CD8-positive, alpha-beta memory T cell (primary cell): ENCODE results near the gene PIK3CD. TPM values are rescaled to one million over a fixed set of nuclear protein-coding genes. Genes with fewer than 3 reads are reported as not detected.
A peak's percentile ranks its signal among the peaks of the same experiment; 100 is the strongest.
"Not testable (repeated sequence)": the region's sequence is repeated elsewhere in the genome, so short reads cannot be mapped to it uniquely, and the experiment has no call there.

Experiments used
- CTCF ChIA-PET: fragments of 350-600 bp; sonication (Branson Sonifier 250); formaldehyde crosslinking; loops from one replicate; lab custom pipeline; 2021; ENCODE audit warnings: antibody characterized with exemption; lab: Charles Lee
- POLR2A ChIA-PET: fragments of 350-600 bp; sonication (Branson Sonifier 250); formaldehyde crosslinking; loops from one replicate; lab custom pipeline; 2021; ENCODE audit warnings: antibody characterized with exemption; lab: Charles Lee
- DNase-seq, 5 donors: peaks; one replicate each; pipeline versions ENCODE4 v3.0.0 to v3.0.0-alpha.2; 2020 to 2022; ENCODE audit warnings: mixed read lengths in 1 of 5
- H3K27ac ChIP-seq: one replicate; pipeline ENCODE4 v1.7.0; 2013; ENCODE audit warnings: low read depth, mild to moderate bottlenecking, low read length, moderate library complexity
- H3K27me3 ChIP-seq: 2 replicates; pipeline ENCODE4 v1.7.0; 2013; ENCODE audit warnings: low read length, mild to moderate bottlenecking; ENCODE audit not compliant: insufficient read depth, poor library complexity, severe bottlenecking
- H3K36me3 ChIP-seq: 2 replicates; pipeline ENCODE4 v1.7.0; 2013; ENCODE audit warnings: mild to moderate bottlenecking, low read length, moderate library complexity; ENCODE audit not compliant: insufficient read depth
- H3K4me1 ChIP-seq: 2 replicates; pipeline ENCODE4 v1.7.0; 2013; ENCODE audit warnings: mild to moderate bottlenecking, low read length, moderate library complexity; ENCODE audit not compliant: insufficient read depth
- H3K4me3 ChIP-seq: 2 replicates; pipeline ENCODE4 v1.7.0; 2013; ENCODE audit warnings: mild to moderate bottlenecking, low read length
- H3K9me3 ChIP-seq: 2 replicates; pipeline ENCODE4 v1.7.0; 2013; ENCODE audit warnings: mild to moderate bottlenecking, low read length
- H3K27ac Mint-ChIP-seq, 8 donors: one replicate each; pipeline ENCODE4 v1.8.0; 2020 to 2021; ENCODE audit warnings: mixed read lengths in 8 of 8, mild to moderate bottlenecking in 6 of 8, inconsistent platforms in 3 of 8, moderate library complexity in 3 of 8
- H3K27me3 Mint-ChIP-seq, 2 donors: one replicate each; pipeline ENCODE4 v1.8.0; 2020 to 2021; ENCODE audit warnings: mixed read lengths in 2 of 2, mild to moderate bottlenecking in 1 of 2, moderate library complexity in 1 of 2
- H3K36me3 Mint-ChIP-seq, 3 donors: one replicate each; pipeline ENCODE4 v1.8.0; 2020 to 2021; ENCODE audit warnings: mixed read lengths in 3 of 3, inconsistent platforms in 1 of 3, mild to moderate bottlenecking in 1 of 3
- H3K4me1 Mint-ChIP-seq, 3 donors: one replicate each; pipeline ENCODE4 v1.8.0; 2020 to 2021; ENCODE audit warnings: mixed read lengths in 3 of 3, inconsistent platforms in 1 of 3, mild to moderate bottlenecking in 1 of 3
- H3K4me3 Mint-ChIP-seq, 7 donors: one replicate each; pipeline ENCODE4 v1.8.0; 2020 to 2021; ENCODE audit warnings: mixed read lengths in 7 of 7, mild to moderate bottlenecking in 6 of 7, moderate library complexity in 4 of 7, inconsistent platforms in 2 of 7
- H3K9me3 Mint-ChIP-seq, 5 donors: one replicate each; pipeline ENCODE4 v1.8.0; 2020 to 2022; ENCODE audit warnings: mixed read lengths in 5 of 5, mild to moderate bottlenecking in 3 of 5, moderate library complexity in 2 of 5, inconsistent platforms in 1 of 5
- polyA plus RNA-seq: library from polyadenylated mRNA; unstranded; fragments of 300-500 nt; fragmentation: Illumina TruSeq; gene quantifications from one replicate; pipeline ENCODE4 v1.2.3, GENCODE V29; 2021
- total RNA-seq, 2 experiments: library from RNA; stranded (reverse); gene quantifications; one replicate each; pipeline ENCODE4 v1.2.3, GENCODE V29; 2021

The PIK3CD gene
- total and polyA plus RNA-seq, 3 experiments from 2014 or later, result 109 to 165 (median 157) TPM

DNA sequence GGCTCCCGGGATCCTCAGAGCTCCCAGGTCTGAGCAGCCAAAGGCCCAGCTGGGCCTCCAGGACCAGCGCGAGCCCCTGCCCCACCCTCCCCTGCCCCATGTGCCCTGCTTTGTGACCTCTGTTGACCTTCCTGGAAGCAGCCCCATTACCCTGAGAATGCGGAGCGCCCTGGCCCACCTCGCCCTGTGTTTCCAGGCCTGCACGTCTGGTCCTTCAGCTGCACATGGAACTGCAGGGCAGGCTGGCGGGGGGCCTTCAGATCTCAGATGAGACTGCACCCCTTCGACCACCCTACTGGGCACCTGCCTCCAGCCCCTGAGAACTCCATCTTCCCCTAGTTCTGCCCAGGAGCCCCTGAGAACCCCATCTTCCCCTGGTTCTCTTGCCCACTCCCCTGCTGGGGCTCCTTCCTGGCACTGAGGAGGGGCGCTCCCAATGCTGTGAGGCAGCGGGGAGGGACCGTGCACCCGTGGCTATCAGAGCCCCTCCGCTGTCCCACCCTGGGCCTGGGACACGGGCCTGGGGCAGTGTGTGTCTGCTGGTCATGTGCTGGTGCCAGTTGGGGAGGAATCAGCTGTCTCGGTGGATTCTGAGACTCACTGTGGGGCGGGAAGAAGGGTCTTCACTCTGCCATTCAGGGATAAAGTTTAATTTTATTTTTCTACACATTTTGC lies 37.8 kb upstream of the PIK3CD start:
- ChIA-PET POLR2A (no interaction called here), CTCF (interaction anchor here (1.3 to 3.0 kb wide), 4 partner anchors 13 to 255 kb away, joined by 3 to 15 read pairs (median 4); no protein-coding TSS in a partner anchor)
- H3K9me3 ChIP-seq, result no peaks in the 10 kb centered on the region
- no peak overlapping the region for H3K27ac Mint-ChIP-seq
- no peaks in the 10 kb centered on the region for H3K36me3 ChIP-seq
- H3K27ac ChIP-seq, result no peak overlapping the region
- no peak overlapping the region for H3K4me3 Mint-ChIP-seq
- H3K4me1 ChIP-seq, result no peaks in the 10 kb centered on the region
- peaks cover 0 to 29% (median 0%) of the 10 kb centered on the region in 3 donors for H3K36me3 Mint-ChIP-seq
- no peak for DNase-seq
- H3K9me3 Mint-ChIP-seq, result no peaks in the 10 kb centered on the region
- H3K4me1 Mint-ChIP-seq, result no peaks in the 10 kb centered on the region
- peaks cover 0 to under 1% of the 10 kb centered on the region in 2 donors for H3K27me3 Mint-ChIP-seq
- no peaks in the 10 kb centered on the region for H3K27me3 ChIP-seq
- no peak overlapping the region for H3K4me3 ChIP-seq

- Mint-ChIP-seq H3K27me3 (peaks cover 6% of the 10 kb centered on the region in 2 donors), H3K9me3 (no peaks in the 10 kb centered on the region), H3K4me1 (no peaks in the 10 kb centered on the region), H3K36me3 (peaks cover 0 to 18% (median 0%) of the 10 kb centered on the region in 3 donors), H3K27ac (no peak overlapping the region), H3K4me3 (no peak overlapping the region)
- no peaks in the 10 kb centered on the region for H3K9me3 ChIP-seq
- H3K4me1 ChIP-seq, result no peaks in the 10 kb centered on the region
- no peak overlapping the region for H3K4me3 ChIP-seq
- peak; percentile 22 to 65 (median 33) for DNase-seq
- H3K27me3 ChIP-seq, result no peaks in the 10 kb centered on the region
- no peaks in the 10 kb centered on the region for H3K36me3 ChIP-seq
- ChIA-PET CTCF (interaction anchor here (0.7 to 3.8 kb wide), 30 partner anchors 10 to 292 kb away, joined by 3 to 23 read pairs (median 4); no protein-coding TSS in a partner anchor), POLR2A (interaction anchor here (0.5 to 0.7 kb wide), 2 partner anchors 76 to 213 kb away, joined by 3 to 4 read pairs; partner anchors contain the start of gene SLC25A33)
- no peak overlapping the region for H3K27ac ChIP-seq
Observed at GRCh38 chr1:9615316-9616063, 36.0 kb upstream of the PIK3CD start.

DNA sequence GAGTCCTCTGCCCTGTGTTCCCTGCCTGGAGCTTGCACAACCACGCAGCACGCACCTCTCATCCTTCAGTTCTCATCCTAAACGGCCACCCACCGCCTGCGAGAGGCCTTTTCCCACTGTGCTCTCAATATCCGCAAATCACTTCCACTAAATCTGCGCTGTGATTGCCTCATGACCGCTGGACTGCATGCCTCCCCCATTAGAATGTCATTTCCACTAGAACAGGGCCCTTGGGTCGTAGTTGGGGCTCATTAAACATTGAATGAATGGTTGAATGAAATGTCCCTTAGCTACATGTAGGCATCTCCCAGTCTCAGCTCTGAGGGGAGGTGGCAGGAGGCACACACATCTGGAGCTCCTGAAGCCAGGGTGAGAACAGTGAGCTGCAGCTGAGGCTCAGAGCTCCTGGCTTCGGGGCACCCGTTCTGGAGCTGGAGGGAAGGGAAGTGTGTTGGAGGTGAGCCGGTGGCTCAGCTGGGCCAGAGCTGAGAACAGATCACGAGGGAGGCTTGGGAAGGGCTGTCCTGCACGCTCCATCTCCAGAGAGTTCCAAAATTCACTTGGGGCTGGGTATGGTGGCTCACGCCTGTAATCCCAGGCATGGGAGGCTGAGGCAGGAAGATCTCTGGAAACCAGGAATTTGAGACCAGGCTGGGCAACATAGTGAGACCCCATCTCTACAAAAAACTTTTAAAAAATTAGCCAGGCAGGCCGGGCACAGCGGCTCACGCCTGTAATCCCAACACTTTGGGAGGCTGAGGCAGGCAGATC lies 32.4 kb upstream of the PIK3CD start:
- Mint-ChIP-seq H3K4me1 (no peaks in the 10 kb centered on the region), H3K27ac (peak overlapping the region in 1 of 8 donors; percentile 28), H3K27me3 (peaks cover 8 to 16% of the 10 kb centered on the region in 2 donors), H3K36me3 (no peaks in the 10 kb centered on the region), H3K9me3 (no peaks in the 10 kb centered on the region), H3K4me3 (no peak overlapping the region)
- POLR2A ChIA-PET, result no interaction called here
- no peak for DNase-seq
- H3K36me3 ChIP-seq, result no peaks in the 10 kb centered on the region
- H3K27me3 ChIP-seq, result no peaks in the 10 kb centered on the region
- H3K27ac ChIP-seq, result no peak overlapping the region
- CTCF ChIA-PET, result no interaction called here
- H3K9me3 ChIP-seq, result no peaks in the 10 kb centered on the region
- no peak overlapping the region for H3K4me3 ChIP-seq
- H3K4me1 ChIP-seq, result no peaks in the 10 kb centered on the region

DNA sequence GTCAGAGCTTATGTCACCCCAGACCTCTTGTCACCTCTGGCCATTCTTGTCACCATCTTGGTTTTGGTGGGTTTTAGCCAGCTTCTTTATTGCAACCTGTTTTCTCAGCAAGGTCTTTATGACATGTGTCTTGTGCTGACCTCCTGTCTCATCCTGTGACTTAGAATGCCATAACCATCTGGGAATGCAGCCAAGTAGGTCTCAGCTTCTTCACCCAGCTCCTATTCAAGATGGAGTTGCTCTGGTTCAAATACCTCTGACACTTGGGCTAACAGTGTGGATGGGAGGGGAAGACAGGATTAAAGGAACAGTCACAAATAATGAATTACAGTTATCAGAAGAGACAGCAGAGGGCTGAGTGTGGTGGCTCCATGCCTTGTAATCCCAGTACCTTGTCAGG lies 30.5 kb upstream of the PIK3CD start:
- Histone ChIP-seq H3K36me3 (no peaks in the 10 kb centered on the region), H3K4me1 (peaks cover 4% of the 10 kb centered on the region), H3K27me3 (no peaks in the 10 kb centered on the region), H3K4me3 (no peak overlapping the region), H3K9me3 (no peaks in the 10 kb centered on the region), H3K27ac (no peak overlapping the region)
- ChIA-PET POLR2A (interaction anchor here (0.7 kb wide), 1 partner anchor 38 kb away, joined by 3 read pairs; no protein-coding TSS in a partner anchor), CTCF (interaction anchor here (0.8 to 1.0 kb wide), 2 partner anchors 33 to 62 kb away, joined by 3 to 4 read pairs; no protein-coding TSS in a partner anchor)
- peaks cover 2 to 5% (median 4%) of the 10 kb centered on the region in 3 donors for H3K4me1 Mint-ChIP-seq
- peaks cover 8 to 16% of the 10 kb centered on the region in 2 donors for H3K27me3 Mint-ChIP-seq
- H3K4me3 Mint-ChIP-seq, result no peak overlapping the region
- H3K27ac Mint-ChIP-seq, result no peak overlapping the region
- no peak for DNase-seq
- H3K36me3 Mint-ChIP-seq, result no peaks in the 10 kb centered on the region
- H3K9me3 Mint-ChIP-seq, result no peaks in the 10 kb centered on the region

- Histone ChIP-seq H3K4me1 (peaks cover 27% of the 10 kb centered on the region), H3K9me3 (no peaks in the 10 kb centered on the region), H3K4me3 (no peak overlapping the region), H3K27ac (no peak overlapping the region), H3K27me3 (no peaks in the 10 kb centered on the region), H3K36me3 (no peaks in the 10 kb centered on the region)
- no peak for DNase-seq
- POLR2A ChIA-PET, result no interaction called here
- Mint-ChIP-seq H3K4me1 (peaks cover 19 to 29% (median 26%) of the 10 kb centered on the region in 3 donors), H3K27ac (peak overlapping the region in 1 of 8 donors; percentile 84), H3K27me3 (peaks cover 5 to 12% of the 10 kb centered on the region in 2 donors), H3K36me3 (peaks cover 0 to 1% (median 0%) of the 10 kb centered on the region in 3 donors), H3K4me3 (peak overlapping the region in 4 of 7 donors; percentile 26 to 88 (median 46)), H3K9me3 (peaks cover 0 to 1% (median 0%) of the 10 kb centered on the region in 5 donors)
- CTCF ChIA-PET, result interaction anchor here (8.0 kb wide), 1 partner anchor 97 kb away, joined by 280 read pairs; no protein-coding TSS in a partner anchor
Observed at GRCh38 chr1:9624081-9624480, 27.4 kb upstream of the PIK3CD start.

DNA sequence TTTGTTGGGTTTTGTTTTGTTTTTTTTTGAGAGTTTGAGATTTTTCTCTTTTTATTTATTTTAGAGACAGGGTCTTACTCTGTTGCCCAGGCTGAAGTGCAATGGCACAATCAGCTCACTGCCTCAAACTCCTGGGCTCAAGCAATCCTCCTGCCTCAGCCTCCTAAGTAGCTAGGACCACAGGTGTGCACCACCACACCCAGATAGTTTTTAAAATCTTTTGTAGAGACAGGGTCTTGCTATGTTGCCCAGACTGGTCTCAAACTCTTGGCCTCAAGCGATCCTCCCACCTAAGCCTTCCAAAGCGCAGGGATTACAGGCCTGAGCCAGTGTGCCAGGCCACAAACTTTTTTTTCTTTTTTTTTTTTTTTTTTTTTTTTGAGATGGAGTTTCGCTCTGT lies 26.5 kb upstream of the PIK3CD start:
- H3K4me1 ChIP-seq, result peaks cover 30% of the 10 kb centered on the region
- H3K4me3 Mint-ChIP-seq, H3K36me3 ChIP-seq, DNase-seq, H3K9me3 Mint-ChIP-seq, H3K9me3 ChIP-seq, H3K36me3 Mint-ChIP-seq, POLR2A ChIA-PET, H3K27me3 Mint-ChIP-seq, H3K4me3 ChIP-seq, H3K27me3 ChIP-seq, H3K27ac ChIP-seq: not testable (repeated sequence)
- peak overlapping the region in 2 of 8 donors; percentile 5 to 33 for H3K27ac Mint-ChIP-seq
- CTCF ChIA-PET, result interaction anchor here (2.2 to 8.0 kb wide), 3 partner anchors 9 to 96 kb away, joined by 13 to 280 read pairs (median 136); partner anchors contain the start of gene PIK3CD
- peaks cover 21 to 38% (median 33%) of the 10 kb centered on the region in 3 donors for H3K4me1 Mint-ChIP-seq

- H3K9me3 ChIP-seq, result no peaks in the 10 kb centered on the region
- H3K4me3 ChIP-seq, result peak overlapping the region; percentile 37
- Mint-ChIP-seq H3K9me3 (peaks cover 0 to 1% (median 0%) of the 10 kb centered on the region in 5 donors), H3K36me3 (peaks cover 0 to 15% (median 0%) of the 10 kb centered on the region in 3 donors), H3K27me3 (peaks cover 2 to 5% of the 10 kb centered on the region in 2 donors), H3K4me1 (peaks cover 31 to 48% (median 43%) of the 10 kb centered on the region in 3 donors), H3K27ac (peak overlapping the region; percentile 32 to 90 (median 82)), H3K4me3 (peak overlapping the region; percentile 81 to 98 (median 91))
- no peaks in the 10 kb centered on the region for H3K36me3 ChIP-seq
- H3K27ac ChIP-seq, result no peak overlapping the region
- peak in 1 of 5 donors; percentile 28 for DNase-seq
- H3K27me3 ChIP-seq, result no peaks in the 10 kb centered on the region
- CTCF ChIA-PET, result interaction anchor here (0.7 to 8.0 kb wide), 37 partner anchors 9 to 365 kb away, joined by 3 to 280 read pairs (median 6); partner anchors contain the start of gene PIK3CD
- peaks cover 33% of the 10 kb centered on the region for H3K4me1 ChIP-seq
- POLR2A ChIA-PET, result interaction anchor here (0.7 to 6.0 kb wide), 11 partner anchors 26 to 276 kb away, joined by 3 to 161 read pairs (median 6); partner anchors contain the start of gene PIK3CD
Observed at GRCh38 chr1:9626201-9626608, 25.3 kb upstream of the PIK3CD start.
